ENCODE measurements around the gene ZNF135.

The ZNF135 gene

GRCh38 chr19:58098682-58098998, 39.6 kb downstream of the ZNF135 start:
- Histone ChIP-seq H3K4me1 (ENCODE audit: insufficient read depth, poor library complexity, severe bottlenecking) (no peaks in the 10 kb centered on the region), H3K9me3 (ENCODE audit: severe bottlenecking) (peaks cover 16% of the 10 kb centered on the region), H3K36me3 (ENCODE audit: low read depth) (no peaks in the 10 kb centered on the region), H3K27ac (ENCODE audit: poor library complexity, severe bottlenecking) (no peak overlapping the region), H3K27me3 (ENCODE audit: insufficient read depth, poor library complexity, severe bottlenecking) (no peaks in the 10 kb centered on the region), H3K4me3 (ENCODE audit: severe bottlenecking) (peak overlapping the region; percentile 92)
- DNase-seq (ENCODE audit: low spot score) (no peak), ATAC-seq (ENCODE audit: low read depth) (no peak)
- TF ChIP-seq CTCF (IDR thresholded peaks at IDR 0.05; ENCODE audit: poor library complexity, severe bottlenecking) = no peak

GRCh38 chr19:58107778-58108545, 48.9 kb downstream of the ZNF135 start:
- TF ChIP-seq CTCF (IDR thresholded peaks at IDR 0.05; ENCODE audit: poor library complexity, severe bottlenecking) = no peak
- Histone ChIP-seq H3K27ac (ENCODE audit: poor library complexity, severe bottlenecking) (no peak overlapping the region), H3K4me1 (ENCODE audit: insufficient read depth, poor library complexity, severe bottlenecking) (no peaks in the 10 kb centered on the region), H3K4me3 (ENCODE audit: severe bottlenecking) (no peak overlapping the region), H3K36me3 (ENCODE audit: low read depth) (no peaks in the 10 kb centered on the region), H3K9me3 (ENCODE audit: severe bottlenecking) (peaks cover 42% of the 10 kb centered on the region), H3K27me3 (ENCODE audit: insufficient read depth, poor library complexity, severe bottlenecking) (no peaks in the 10 kb centered on the region)
- no peak for DNase-seq (ENCODE audit: low spot score)
- ATAC-seq (ENCODE audit: low read depth) = no peak

- H3K36me3 ChIP-seq (ENCODE audit: low read depth) = no peaks in the 10 kb centered on the region
- H3K27ac ChIP-seq (ENCODE audit: poor library complexity, severe bottlenecking) = no peak overlapping the region
- H3K4me3 ChIP-seq (ENCODE audit: severe bottlenecking) = no peak overlapping the region
- no peak for TF ChIP-seq CTCF (IDR thresholded peaks at IDR 0.05; ENCODE audit: poor library complexity, severe bottlenecking)
- no peaks in the 10 kb centered on the region for H3K4me1 ChIP-seq (ENCODE audit: insufficient read depth, poor library complexity, severe bottlenecking)
- ATAC-seq (ENCODE audit: low read depth) (no peak), DNase-seq (ENCODE audit: low spot score) (no peak)
- no peaks in the 10 kb centered on the region for H3K27me3 ChIP-seq (ENCODE audit: insufficient read depth, poor library complexity, severe bottlenecking)
- peaks cover 42% of the 10 kb centered on the region for H3K9me3 ChIP-seq (ENCODE audit: severe bottlenecking)
Measured at GRCh38 chr19:58108546-58108817, 49.4 kb downstream of the ZNF135 start.

- DNase-seq (ENCODE audit: low spot score) (no peak), ATAC-seq (ENCODE audit: low read depth) (no peak)
- H3K4me3 ChIP-seq (ENCODE audit: severe bottlenecking) = no peak overlapping the region
- H3K4me1 ChIP-seq (ENCODE audit: insufficient read depth, poor library complexity, severe bottlenecking) = no peaks in the 10 kb centered on the region
- H3K36me3 ChIP-seq (ENCODE audit: low read depth) = no peaks in the 10 kb centered on the region
- TF ChIP-seq CTCF (IDR thresholded peaks at IDR 0.05; ENCODE audit: poor library complexity, severe bottlenecking) = no peak
- H3K27ac ChIP-seq (ENCODE audit: poor library complexity, severe bottlenecking) = no peak overlapping the region
- H3K27me3 ChIP-seq (ENCODE audit: insufficient read depth, poor library complexity, severe bottlenecking) = no peaks in the 10 kb centered on the region
- peaks cover 20% of the 10 kb centered on the region for H3K9me3 ChIP-seq (ENCODE audit: severe bottlenecking)
Measured at GRCh38 chr19:58117841-58118575, 58.9 kb downstream of the ZNF135 start.
